Right atrium auricular region (tissue), 2 donors: ENCODE data around the gene LHX6. TPM values are rescaled to one million over a fixed set of nuclear protein-coding genes. Genes with fewer than 3 reads are reported as not detected.

Source experiments
- DNase-seq: peaks from one replicate; pipeline ENCODE4 v3.0.0-alpha.2; 2019; ENCODE audit warnings: low spot score
- H3K27ac ChIP-seq, 2 donors: fragments of 200-600 bp; sonication (generic); 1 replicate in 1 of 2; 2 replicates in 1 of 2; pipeline ENCODE4 v1.5.1; 2016 to 2019
- H3K27me3 ChIP-seq, 2 donors: fragments of 200-600 bp; sonication (generic); one replicate each; pipeline versions ENCODE4 v1.5.1 to v1.6.0; 2017 to 2019
- H3K36me3 ChIP-seq: fragments of 200-600 bp; sonication (generic); one replicate; pipeline ENCODE4 v1.5.1; 2016
- H3K4me1 ChIP-seq, 2 donors: fragments of 200-600 bp; sonication (generic); one replicate each; pipeline versions ENCODE4 v1.5.1 to v1.6.0; 2017 to 2019
- H3K4me3 ChIP-seq, 2 donors: fragments of 200-600 bp; sonication (generic); 1 replicate in 1 of 2; 2 replicates in 1 of 2; pipeline ENCODE4 v1.5.1; 2017 to 2019; ENCODE audit warnings: mild to moderate bottlenecking in 1 of 2, moderate library complexity in 1 of 2
- H3K9me3 ChIP-seq, 2 donors: fragments of 200-600 bp; sonication (generic); one replicate each; pipeline ENCODE4 v1.5.1; 2019
- CTCF ChIP-seq, 2 donors: fragments of 200-600 bp; sonication (generic); IDR thresholded peaks; one replicate each; pipeline ENCODE4 v1.5.1; 2019; ENCODE audit warnings: antibody characterized with exemption in 2 of 2
- total RNA-seq, 2 donors: library from RNA; depleted of rRNA; stranded (reverse); fragments of >200 nt; gene quantifications; one replicate each; pipeline ENCODE4 v1.1.0, GENCODE V29; 2016

The LHX6 gene
- total RNA-seq, 2 donors from 2014 or later, result 2.8 to 3.2 TPM

GRCh38 chr9:122184551-122184950 lies 44.2 kb downstream of the LHX6 start:
- Histone ChIP-seq H3K9me3 (no peaks in the 10 kb centered on the region), H3K27me3 (no peaks in the 10 kb centered on the region), H3K36me3 (no peaks in the 10 kb centered on the region), H3K4me3 (no peak overlapping the region), H3K4me1 (no peaks in the 10 kb centered on the region), H3K27ac (no peak overlapping the region)
- DNase-seq, result no peak
- no peak for TF ChIP-seq CTCF (IDR thresholded peaks at IDR 0.05)

GRCh38 chr9:122183501-122183900 lies 45.3 kb downstream of the LHX6 start:
- DNase-seq, result no peak
- no peak overlapping the region for H3K27ac ChIP-seq
- H3K27me3 ChIP-seq, result no peaks in the 10 kb centered on the region
- no peaks in the 10 kb centered on the region for H3K4me1 ChIP-seq
- no peaks in the 10 kb centered on the region for H3K9me3 ChIP-seq
- TF ChIP-seq CTCF (IDR thresholded peaks at IDR 0.05), result no peak
- no peak overlapping the region for H3K4me3 ChIP-seq
- H3K36me3 ChIP-seq, result no peaks in the 10 kb centered on the region

- H3K9me3 ChIP-seq, result no peaks in the 10 kb centered on the region
- no peak overlapping the region for H3K4me3 ChIP-seq
- H3K27ac ChIP-seq, result no peak overlapping the region
- H3K27me3 ChIP-seq, result no peaks in the 10 kb centered on the region
- no peaks in the 10 kb centered on the region for H3K4me1 ChIP-seq
- no peak for TF ChIP-seq CTCF (IDR thresholded peaks at IDR 0.05)
- no peak for DNase-seq
- H3K36me3 ChIP-seq, result no peaks in the 10 kb centered on the region
Measured at GRCh38 chr9:122180633-122181032, 48.1 kb downstream of the LHX6 start.

- Histone ChIP-seq H3K9me3 (no peaks in the 10 kb centered on the region), H3K4me1 (no peaks in the 10 kb centered on the region), H3K36me3 (no peaks in the 10 kb centered on the region), H3K4me3 (no peak overlapping the region), H3K27ac (no peak overlapping the region), H3K27me3 (no peaks in the 10 kb centered on the region)
- no peak for DNase-seq
- TF ChIP-seq CTCF (IDR thresholded peaks at IDR 0.05), result no peak
Measured at GRCh38 chr9:122179690-122180074, 49.1 kb downstream of the LHX6 start.

- H3K4me1 ChIP-seq, result no peaks in the 10 kb centered on the region
- DNase-seq, result no peak
- H3K36me3 ChIP-seq, result no peaks in the 10 kb centered on the region
- no peak overlapping the region for H3K4me3 ChIP-seq
- no peak for TF ChIP-seq CTCF (IDR thresholded peaks at IDR 0.05)
- H3K27ac ChIP-seq, result no peak overlapping the region
- no peaks in the 10 kb centered on the region for H3K9me3 ChIP-seq
- no peaks in the 10 kb centered on the region for H3K27me3 ChIP-seq
Measured at GRCh38 chr9:122179054-122179689, 49.6 kb downstream of the LHX6 start.

- no peaks in the 10 kb centered on the region for H3K36me3 ChIP-seq
- no peak for TF ChIP-seq CTCF (IDR thresholded peaks at IDR 0.05)
Measured at GRCh38 chr9:122176916-122177315, 51.8 kb downstream of the LHX6 start.

More at GRCh38 chr9:122176916-122177315, 51.8 kb downstream of the LHX6 start:
- no peak for DNase-seq
- no peak overlapping the region for H3K4me3 ChIP-seq
- H3K4me1 ChIP-seq, result no peaks in the 10 kb centered on the region
- H3K27ac ChIP-seq, result no peak overlapping the region
- H3K27me3 ChIP-seq, result no peaks in the 10 kb centered on the region
- no peaks in the 10 kb centered on the region for H3K9me3 ChIP-seq
